Transverse colon (tissue), 4 donors: ENCODE results near the gene ICAM1. TPM values are rescaled to one million over a fixed set of nuclear protein-coding genes. Genes with fewer than 3 reads are reported as not detected.

Experiments used
- DNase-seq: peaks from one replicate; pipeline ENCODE4 v3.0.0-alpha.2; 2019
- H3K27ac ChIP-seq, 4 donors: fragments of 200-600 bp; sonication (generic); 2 replicates each; pipeline ENCODE4 v1.5.1; 2016 to 2018; ENCODE audit warnings: inconsistent platforms in 4 of 4
- H3K27me3 ChIP-seq: fragments of 200-600 bp; sonication (generic); 2 replicates; pipeline ENCODE4 v1.5.1; 2017; ENCODE audit warnings: inconsistent platforms
- H3K36me3 ChIP-seq, 4 donors: fragments of 200-600 bp; sonication (generic); 2 replicates each; pipeline ENCODE4 v1.5.1; 2017 to 2019; ENCODE audit warnings: inconsistent platforms in 4 of 4
- H3K4me1 ChIP-seq, 4 donors: fragments of 200-600 bp; sonication (generic); 2 replicates each; pipeline ENCODE4 v1.5.1; 2017 to 2020; ENCODE audit warnings: inconsistent platforms in 4 of 4
- H3K4me3 ChIP-seq, 4 donors: fragments of 200-600 bp; sonication (generic); 1 replicate in 1 of 4; 2 replicates in 3 of 4; pipeline versions ENCODE4 v1.5.1 to v1.6.1; 2017 to 2019; ENCODE audit warnings: inconsistent platforms in 4 of 4
- H3K9me3 ChIP-seq, 2 donors: fragments of 200-600 bp; sonication (generic); 2 replicates each; pipeline ENCODE4 v1.5.1; 2017 to 2019; ENCODE audit warnings: inconsistent platforms in 2 of 2
- CTCF ChIP-seq, 5 experiments: fragments of 200-600 bp in 3 of 5; fragments of 450-650 bp in 2 of 5; sonication (generic) in 3 of 5; IDR thresholded peaks; 1 replicate in 2 of 5; 2 replicates in 3 of 5; pipeline ENCODE4 v1.5.1; 2016 to 2017; ENCODE audit warnings: antibody characterized with exemption in 5 of 5, inconsistent platforms in 3 of 5, mild to moderate bottlenecking in 2 of 5, moderate library complexity in 1 of 5
- EP300 ChIP-seq: sonication (generic); formaldehyde crosslinking; IDR thresholded peaks from one replicate; pipeline ENCODE4 v1.6.1; 2017; ENCODE audit warnings: antibody characterized with exemption, low read depth
- POLR2A ChIP-seq: fragments of 450-650 bp; IDR thresholded peaks from one replicate; pipeline ENCODE4 v1.6.1; 2016; ENCODE audit warnings: antibody characterized with exemption, mild to moderate bottlenecking, moderate library complexity
- POLR2AphosphoS5 ChIP-seq, 3 donors: sonication (generic); formaldehyde crosslinking; IDR thresholded peaks; one replicate each; pipeline ENCODE4 v1.6.1; 2016; ENCODE audit warnings: antibody characterized with exemption in 3 of 3
- WGBS, 2 donors: methylation state at CpG; one replicate each; pipeline ENCODE4 v1.1.5; 2018; ENCODE audit warnings: low coverage in 1 of 2; 5-methylcytosine and 5-hydroxymethylcytosine counted together
- in situ Hi-C, 4 donors: fragments of 200-750 bp; cut with MboI; loops; one replicate each; pipeline versions ENCODE4 v1.15.0 to v1.15.1; 2017; ENCODE audit warnings: low sequenced_read_pairs in 3 of 4, low pct_ligation_motif_present in 1 of 4, low pct_unique_long_range_greater_than_20kb in 1 of 4
- intact Hi-C: fragments of 100-400 bp; cut with DNase I; formaldehyde crosslinking; loops from one replicate; pipeline ENCODE4 v1.15.1; 2023; ENCODE audit warnings: low total_unique reads
- total RNA-seq, 4 donors: library from RNA; depleted of rRNA; stranded (reverse); fragments of >200 nt; gene quantifications; one replicate each; pipeline ENCODE4 v1.1.0, GENCODE V29; 2016

ICAM1 gene
- total RNA-seq, 4 donors from 2014 or later: 6.4 to 26.6 (median 7.7) TPM

GRCh38 chr19:10245189-10245939 lies 25.6 kb upstream of the ICAM1 start:
- Histone ChIP-seq H3K4me1 (peaks cover 0 to 6% (median 4%) of the 10 kb centered on the region in 4 donors), H3K27ac (no peak overlapping the region), H3K4me3 (no peak overlapping the region), H3K36me3 (no peaks in the 10 kb centered on the region), H3K9me3 (no peaks in the 10 kb centered on the region), H3K27me3 (no peaks in the 10 kb centered on the region)
- intact Hi-C loops (no loop called here), in situ Hi-C loops (loop anchor here in 2 of 4 donors (10.0 to 25.0 kb wide), 3 partner anchors 51 to 321 kb away; partner anchors contain the start of genes ANGPTL6 (in 1 of the 2), DNMT1 (in 1 of the 2), EIF3G (in 1 of the 2) and P2RY11 (in 1 of the 2))
- DNase-seq: no peak
- TF ChIP-seq EP300: no peak
- TF ChIP-seq POLR2A: no peak
- TF ChIP-seq POLR2AphosphoS5 (IDR thresholded peaks at IDR 0.05): no peak
- no peak for TF ChIP-seq CTCF (IDR thresholded peaks at IDR 0.05)
- WGBS, 2 donors: 71 to 81% methylated on average over 6 to 9 of the region's 9 CpGs

DNA sequence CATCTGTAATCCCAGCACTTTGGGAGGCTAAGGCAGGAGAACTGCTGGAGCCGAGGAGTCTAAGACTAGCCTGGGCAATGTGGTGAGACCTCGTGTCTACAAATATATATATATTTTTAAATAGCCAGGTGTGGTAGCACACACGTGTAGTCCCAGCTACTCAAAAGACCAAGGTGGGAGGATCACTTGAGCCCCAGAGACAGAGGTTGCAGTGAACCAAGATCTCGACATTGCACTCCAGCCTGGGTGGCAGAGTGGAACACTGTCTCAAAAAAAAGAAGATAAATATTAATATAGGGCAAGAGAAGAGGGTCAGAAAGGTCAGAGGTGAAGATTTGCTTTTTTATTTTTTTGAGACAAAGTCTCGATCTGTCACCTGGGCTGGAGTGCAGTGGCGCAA lies 24.4 kb upstream of the ICAM1 start:
- intact Hi-C loops (no loop called here), in situ Hi-C loops (loop anchor here in 2 of 4 donors (10.0 to 25.0 kb wide), 3 partner anchors 52 to 322 kb away; partner anchors contain the start of genes ANGPTL6 (in 1 of the 2), DNMT1 (in 1 of the 2), EIF3G (in 1 of the 2) and P2RY11 (in 1 of the 2))
- no peaks in the 10 kb centered on the region for H3K27me3 ChIP-seq
- H3K4me1 ChIP-seq: peaks cover 0 to 15% (median 11%) of the 10 kb centered on the region in 4 donors
- no peak overlapping the region for H3K4me3 ChIP-seq
- DNase-seq: no peak
- H3K9me3 ChIP-seq: no peaks in the 10 kb centered on the region
- TF ChIP-seq POLR2A: no peak
- no peak for TF ChIP-seq POLR2AphosphoS5 (IDR thresholded peaks at IDR 0.05)
- no peak for TF ChIP-seq CTCF (IDR thresholded peaks at IDR 0.05)
- no peak for TF ChIP-seq EP300
- no peaks in the 10 kb centered on the region for H3K36me3 ChIP-seq
- 80 to 81% methylated on average over 3 to 6 of the region's 6 CpGs for WGBS, 2 donors
- no peak overlapping the region for H3K27ac ChIP-seq

GRCh38 chr19:10251792-10252694 lies 18.9 kb upstream of the ICAM1 start, which contains the start of gene MRPL4:
MRPL4 (plus strand) TSS chr19:10252214; CDS start chr19:10252254, 40 bp downstream.
- in situ Hi-C loops (no loop called here), intact Hi-C loops (no loop called here)
- Histone ChIP-seq H3K4me1 (peaks cover 6 to 22% (median 18%) of the 10 kb centered on the region in 4 donors), H3K27me3 (no peaks in the 10 kb centered on the region), H3K27ac (peak within 1 kb of the TSS; percentile 87 to 91 (median 88)), H3K9me3 (no peaks in the 10 kb centered on the region), H3K4me3 (peak within 1 kb of the TSS; percentile 63 to 87 (median 80)), H3K36me3 (peaks cover 0 to 19% (median 0%) of the 10 kb centered on the region in 4 donors)
- WGBS, 2 donors: 0% methylated on average over 1 to 42 of the region's 77 CpGs
- peak; percentile 96 for DNase-seq
- TF ChIP-seq POLR2AphosphoS5 (IDR thresholded peaks at IDR 0.05): peak; percentile 54 to 92 (median 90)
- peak in 2 of 5 experiments; percentile 22 to 35 for TF ChIP-seq CTCF (IDR thresholded peaks at IDR 0.05)
- TF ChIP-seq POLR2A: peak; percentile 69
- no peak for TF ChIP-seq EP300
